Ovary (tissue), 9 donors: ENCODE measurements around the gene RNF215. TPM values are rescaled to one million over a fixed set of nuclear protein-coding genes. Genes with fewer than 3 reads are reported as not detected.
"Not testable (repeated sequence)": the region's sequence is repeated elsewhere in the genome, so short reads cannot be mapped to it uniquely, and the experiment has no call there.

ENCODE experiments used
- DNase-seq, 5 donors: peaks; one replicate each; pipeline ENCODE4 v3.0.0-alpha.2; 2019 to 2020
- H3K27ac ChIP-seq, 2 donors: fragments of 200-600 bp; one replicate each; pipeline versions ENCODE4 v1.5.1 to v1.8.0; 2019 to 2022
- H3K27me3 ChIP-seq: fragments of 200-600 bp; one replicate; pipeline ENCODE4 v1.8.0; 2022
- H3K36me3 ChIP-seq: fragments of 200-600 bp; sonication (generic); one replicate; pipeline ENCODE4 v1.5.1; 2019
- H3K4me1 ChIP-seq: one replicate; pipeline ENCODE4 v1.8.1; 2013; ENCODE audit warnings: mild to moderate bottlenecking, moderate library complexity; ENCODE audit not compliant: insufficient read depth
- H3K4me3 ChIP-seq: fragments of 200-600 bp; sonication (generic); one replicate; pipeline ENCODE4 v1.5.1; 2017
- H3K9me3 ChIP-seq, 2 donors: fragments of 200-600 bp in 1 of 2; sonication (generic) in 1 of 2; one replicate each; pipeline versions ENCODE4 v1.5.1 to v1.8.1; 2013 to 2019; ENCODE audit warnings: mild to moderate bottlenecking in 1 of 2, moderate library complexity in 1 of 2
- EP300 ChIP-seq: sonication (generic); formaldehyde crosslinking; IDR thresholded peaks from one replicate; pipeline ENCODE4 v1.6.1; 2017; ENCODE audit warnings: antibody characterized with exemption
- POLR2A ChIP-seq: fragments of 450-650 bp; IDR thresholded peaks from one replicate; pipeline ENCODE4 v1.6.1; 2017; ENCODE audit warnings: antibody characterized with exemption, mild to moderate bottlenecking, moderate library complexity
- WGBS, 3 donors: extraction: QIAGEN DNeasy Blood & Tissue Kit in 1 of 3; methylation state at CpG; one replicate each; pipeline versions ENCODE4 v1.1.5 to v1.1.7; 2013 to 2017; 5-methylcytosine and 5-hydroxymethylcytosine counted together
- intact Hi-C, 4 donors: fragments of 100-400 bp; cut with DNase I; formaldehyde crosslinking; loops; one replicate each; pipeline versions ENCODE4 v1.11.0 to v1.15.1; 2022 to 2023
- polyA plus RNA-seq, 2 donors: library from polyadenylated mRNA; stranded (reverse); fragments of 200-250 nt in 1 of 2; fragments of 350-450 nt in 1 of 2; fragmentation: Illumina TruSeq in 1 of 2; extraction: RNeasy Lipid Tissue Mini Kit (QIAGEN cat#74804) in 1 of 2; gene quantifications; one replicate each; pipeline ENCODE4 v1.2.3, GENCODE V29; 2013 to 2014
- total RNA-seq, 7 donors: library from RNA; depleted of rRNA in 2 of 7; stranded (reverse); fragments of >200 nt in 2 of 7; fragmentation: NEBNext Ultra II Directional in 3 of 7; extraction: Animal tissue kit (Norgen Biotek cat#: 25700) in 3 of 7; gene quantifications; one replicate each; pipeline versions ENCODE4 v1.1.0 to v1.2.4, GENCODE V29; 2016 to 2023
- TF ChIP-seq, protein P1 (sequence below), 3 donors: fragments of 450-650 bp in 2 of 3; fragments of 200-600 bp in 1 of 3; IDR thresholded peaks; one replicate each; pipeline versions ENCODE4 v1.5.1 to v1.8.0; 2016 to 2022; ENCODE audit warnings: antibody characterized with exemption in 3 of 3, mild to moderate bottlenecking in 1 of 3
- donor health status: DM: no; HTN: no; CAD: no; lungs with moderate emphysema.
- donor health status: DM: no; HTN: no; CAD: no.
- donor health status: Bipolar disorder and iron deficiency.
- donor health status: DM: yes; HTN: yes; CAD: no.
- donor health status: DM: no; HTN: no; CAD: no.
- donor health status: DM: yes; HTN: yes; CAD: no.

Gene RNF215
- total and polyA plus RNA-seq, 9 donors: 2.9 to 26.1 (median 14.0) TPM

DNA sequence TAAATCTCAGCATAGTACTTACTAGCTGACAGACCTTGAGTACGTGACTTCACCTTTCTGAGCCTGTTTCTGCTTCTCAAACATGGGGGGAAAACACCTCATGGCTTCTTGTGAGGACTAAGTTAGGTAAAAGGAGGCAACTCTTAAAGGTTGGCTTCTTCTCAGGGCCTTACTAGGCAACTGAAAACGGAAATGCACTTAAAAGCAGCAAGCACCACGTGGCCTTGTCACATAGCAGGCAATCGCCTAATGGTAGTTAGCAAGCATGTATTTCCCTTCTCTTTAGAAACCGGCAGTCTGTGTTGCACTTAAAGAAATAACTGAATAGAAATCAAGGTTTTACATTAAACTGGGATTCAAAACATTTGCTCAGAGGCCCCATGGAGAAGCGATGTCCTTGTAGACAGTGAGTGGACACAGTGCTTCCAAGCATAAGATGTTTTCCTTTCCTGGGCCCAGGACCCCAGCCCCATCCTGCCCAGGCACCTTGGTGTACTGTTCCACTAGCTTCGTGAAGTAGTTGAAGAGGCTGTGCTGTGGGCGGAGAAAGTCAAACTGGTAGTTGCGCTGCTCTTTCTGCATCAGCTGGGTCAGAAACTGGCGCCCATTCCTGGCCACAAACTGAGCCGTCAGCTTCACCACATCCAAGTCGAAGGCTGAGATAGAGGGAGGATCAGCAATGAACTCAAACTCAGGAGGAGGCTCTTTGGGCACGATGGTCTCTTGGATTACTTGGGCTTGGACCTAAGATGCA is 42.6 kb downstream of the RNF215 start:
- WGBS, 3 donors: 90 to 92% (median 91%) methylated on average over 13 of the region's 13 CpGs
- no peak for DNase-seq
- no peak overlapping the region for H3K4me3 ChIP-seq
- no peaks in the 10 kb centered on the region for H3K27me3 ChIP-seq
- H3K9me3 ChIP-seq: no peaks in the 10 kb centered on the region
- intact Hi-C loops: no loop called here
- H3K36me3 ChIP-seq: no peaks in the 10 kb centered on the region
- H3K27ac ChIP-seq: no peak overlapping the region
- H3K4me1 ChIP-seq: no peaks in the 10 kb centered on the region
- TF ChIP-seq, protein P1, sequence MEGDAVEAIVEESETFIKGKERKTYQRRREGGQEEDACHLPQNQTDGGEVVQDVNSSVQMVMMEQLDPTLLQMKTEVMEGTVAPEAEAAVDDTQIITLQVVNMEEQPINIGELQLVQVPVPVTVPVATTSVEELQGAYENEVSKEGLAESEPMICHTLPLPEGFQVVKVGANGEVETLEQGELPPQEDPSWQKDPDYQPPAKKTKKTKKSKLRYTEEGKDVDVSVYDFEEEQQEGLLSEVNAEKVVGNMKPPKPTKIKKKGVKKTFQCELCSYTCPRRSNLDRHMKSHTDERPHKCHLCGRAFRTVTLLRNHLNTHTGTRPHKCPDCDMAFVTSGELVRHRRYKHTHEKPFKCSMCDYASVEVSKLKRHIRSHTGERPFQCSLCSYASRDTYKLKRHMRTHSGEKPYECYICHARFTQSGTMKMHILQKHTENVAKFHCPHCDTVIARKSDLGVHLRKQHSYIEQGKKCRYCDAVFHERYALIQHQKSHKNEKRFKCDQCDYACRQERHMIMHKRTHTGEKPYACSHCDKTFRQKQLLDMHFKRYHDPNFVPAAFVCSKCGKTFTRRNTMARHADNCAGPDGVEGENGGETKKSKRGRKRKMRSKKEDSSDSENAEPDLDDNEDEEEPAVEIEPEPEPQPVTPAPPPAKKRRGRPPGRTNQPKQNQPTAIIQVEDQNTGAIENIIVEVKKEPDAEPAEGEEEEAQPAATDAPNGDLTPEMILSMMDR (IDR thresholded peaks at IDR 0.05): no peak
- TF ChIP-seq POLR2A (no peak), EP300 (no peak)

DNA sequence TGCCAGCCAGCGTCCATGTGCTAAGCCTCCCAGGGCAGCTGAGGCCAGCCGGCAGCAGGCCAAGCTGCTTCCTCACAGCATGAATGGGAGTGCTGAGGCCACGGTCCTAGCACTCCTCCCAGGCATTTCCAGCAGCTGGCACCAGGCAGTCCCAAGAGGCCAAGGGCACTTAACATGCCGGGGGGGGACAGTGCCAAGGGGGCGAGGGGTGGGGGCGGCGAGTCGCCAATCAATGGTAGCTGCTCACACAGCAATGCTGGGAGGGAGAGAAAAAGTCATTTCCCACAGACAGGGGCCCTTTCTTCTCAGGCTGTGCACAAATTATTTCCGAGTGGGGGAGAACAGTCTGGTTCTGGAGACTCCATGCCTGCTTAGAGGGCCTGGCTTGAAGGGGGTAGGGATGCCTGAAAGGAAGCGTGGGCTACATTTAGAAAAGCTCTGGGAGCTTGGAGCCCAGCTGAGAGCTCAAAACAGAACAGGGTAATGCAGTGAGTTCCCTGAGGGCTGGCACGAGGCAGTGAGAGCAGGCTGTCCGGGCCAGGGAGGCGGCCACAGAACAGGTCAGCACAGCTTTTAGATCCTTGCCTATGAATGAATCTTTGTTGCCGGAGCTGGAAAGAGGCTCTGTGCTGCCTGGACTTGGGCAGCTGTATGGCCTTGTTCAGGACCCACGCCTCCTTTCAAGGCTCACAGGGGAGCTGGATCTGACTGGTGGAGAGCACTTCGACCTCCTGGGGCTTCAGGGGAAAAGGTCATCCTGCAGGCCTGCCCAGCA is 46.1 kb downstream of the RNF215 start:
- Histone ChIP-seq H3K4me3 (no peak overlapping the region), H3K27me3 (no peaks in the 10 kb centered on the region), H3K27ac (no peak overlapping the region), H3K9me3 (no peaks in the 10 kb centered on the region), H3K36me3 (no peaks in the 10 kb centered on the region), H3K4me1 (no peaks in the 10 kb centered on the region)
- intact Hi-C loops: no loop called here
- no peak for DNase-seq
- TF ChIP-seq POLR2A (no peak), EP300 (no peak)
- TF ChIP-seq, protein P1 (IDR thresholded peaks at IDR 0.05): no peak
- WGBS, 3 donors: 74 to 76% (median 76%) methylated on average over 15 to 16 of the region's 16 CpGs

DNA sequence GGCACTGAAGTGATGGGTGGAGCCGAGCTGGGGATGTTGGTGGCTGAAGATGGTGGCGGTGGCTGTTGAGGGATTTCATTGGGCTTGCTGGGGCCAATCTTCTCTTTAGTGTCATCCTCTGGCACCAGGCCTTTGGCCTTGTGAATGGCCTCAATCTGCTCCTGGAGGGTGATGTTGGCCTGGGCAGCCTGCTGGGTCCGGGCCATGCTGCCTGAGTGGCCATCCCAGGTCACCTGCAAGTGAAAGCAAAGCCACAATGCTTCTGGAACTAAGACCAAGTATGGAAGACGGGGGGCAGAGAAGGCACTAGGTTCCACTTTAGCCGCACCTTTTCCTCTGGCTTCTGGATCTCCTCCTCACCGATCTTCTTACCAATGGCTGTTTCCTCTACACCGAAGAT is 48.4 kb downstream of the RNF215 start:
- Histone ChIP-seq H3K4me3 (no peak overlapping the region), H3K27me3 (no peaks in the 10 kb centered on the region), H3K36me3 (no peaks in the 10 kb centered on the region), H3K27ac (no peak overlapping the region), H3K9me3 (no peaks in the 10 kb centered on the region), H3K4me1 (no peaks in the 10 kb centered on the region)
- intact Hi-C loops: no loop called here
- DNase-seq: no peak
- TF ChIP-seq POLR2A (no peak), EP300 (no peak)
- TF ChIP-seq, protein P1 (IDR thresholded peaks at IDR 0.05): no peak
- WGBS, 3 donors: 92 to 93% (median 92%) methylated on average over 7 of the region's 7 CpGs

DNA sequence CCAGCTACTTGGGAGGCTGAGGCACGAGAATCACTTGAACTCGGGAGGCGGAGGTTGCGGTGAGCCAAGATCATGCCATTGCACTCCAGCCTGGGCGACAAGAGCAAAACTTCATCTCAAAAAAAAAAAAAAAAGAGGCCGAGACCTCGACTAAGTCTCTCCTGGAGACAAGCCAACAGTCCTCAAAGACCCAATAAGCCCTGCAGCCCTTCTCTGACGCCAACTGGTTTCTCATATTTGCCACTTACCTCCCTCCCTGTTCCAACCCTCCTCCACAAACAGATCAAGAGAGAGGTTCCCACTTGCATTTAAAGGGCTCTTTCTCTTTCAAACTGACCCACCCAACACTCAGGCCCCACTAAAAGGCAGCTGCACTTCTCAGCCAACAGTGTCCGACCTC is 48.9 kb downstream of the RNF215 start:
- H3K4me3 ChIP-seq, H3K4me1 ChIP-seq, intact Hi-C loops, DNase-seq, H3K27ac ChIP-seq, H3K27me3 ChIP-seq, H3K36me3 ChIP-seq, H3K9me3 ChIP-seq: not testable (repeated sequence)
- WGBS, 3 donors: 79 to 85% (median 83%) methylated on average over 9 of the region's 9 CpGs

DNA sequence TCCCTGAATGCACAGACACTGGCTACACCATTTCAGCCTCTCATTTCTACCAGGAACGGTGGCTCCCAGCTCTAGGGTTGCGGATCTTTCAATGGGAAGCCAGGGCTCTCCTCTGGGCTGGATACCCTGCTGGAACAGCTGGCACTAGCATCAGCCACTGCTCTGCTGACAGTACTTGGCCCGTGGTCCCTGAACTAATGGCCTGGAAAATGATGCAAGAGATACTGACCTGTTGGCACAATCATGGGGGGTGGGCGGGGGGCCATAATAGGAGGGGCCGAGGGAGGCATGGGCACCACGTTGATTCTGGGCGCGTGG is 49.8 kb downstream of the RNF215 start:
- Histone ChIP-seq H3K4me1 (no peaks in the 10 kb centered on the region), H3K36me3 (no peaks in the 10 kb centered on the region), H3K4me3 (no peak overlapping the region), H3K27me3 (no peaks in the 10 kb centered on the region), H3K9me3 (no peaks in the 10 kb centered on the region), H3K27ac (no peak overlapping the region)
- 88 to 94% (median 90%) methylated on average over 8 of the region's 8 CpGs for WGBS, 3 donors
- TF ChIP-seq EP300: no peak
- TF ChIP-seq POLR2A: no peak
- TF ChIP-seq, protein P1 (IDR thresholded peaks at IDR 0.05): no peak
- no peak for DNase-seq
- intact Hi-C loops: no loop called here
